ENCODE data around the gene ECSIT.

DNA sequence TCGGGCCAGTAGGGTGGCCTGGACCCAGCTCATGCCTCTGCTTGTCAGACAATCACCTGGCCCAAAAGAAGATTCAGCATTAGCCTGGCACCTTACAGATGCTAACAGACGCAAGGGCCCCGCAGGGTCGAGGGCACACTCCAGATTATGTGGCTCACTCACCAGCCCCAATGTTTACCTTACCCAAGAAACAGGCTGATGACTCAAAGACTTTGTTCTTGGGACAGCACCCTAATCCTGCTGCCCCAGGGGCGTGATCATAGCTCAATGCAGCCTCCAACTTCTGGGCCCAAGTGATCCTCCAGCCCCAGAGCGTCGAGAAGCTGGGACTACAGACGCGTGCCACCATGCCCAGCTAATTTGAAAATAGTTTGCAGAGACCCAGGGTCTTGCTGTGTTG lies 9.8 kb downstream of the ECSIT start:
- TF ChIP-seq, protein P1, sequence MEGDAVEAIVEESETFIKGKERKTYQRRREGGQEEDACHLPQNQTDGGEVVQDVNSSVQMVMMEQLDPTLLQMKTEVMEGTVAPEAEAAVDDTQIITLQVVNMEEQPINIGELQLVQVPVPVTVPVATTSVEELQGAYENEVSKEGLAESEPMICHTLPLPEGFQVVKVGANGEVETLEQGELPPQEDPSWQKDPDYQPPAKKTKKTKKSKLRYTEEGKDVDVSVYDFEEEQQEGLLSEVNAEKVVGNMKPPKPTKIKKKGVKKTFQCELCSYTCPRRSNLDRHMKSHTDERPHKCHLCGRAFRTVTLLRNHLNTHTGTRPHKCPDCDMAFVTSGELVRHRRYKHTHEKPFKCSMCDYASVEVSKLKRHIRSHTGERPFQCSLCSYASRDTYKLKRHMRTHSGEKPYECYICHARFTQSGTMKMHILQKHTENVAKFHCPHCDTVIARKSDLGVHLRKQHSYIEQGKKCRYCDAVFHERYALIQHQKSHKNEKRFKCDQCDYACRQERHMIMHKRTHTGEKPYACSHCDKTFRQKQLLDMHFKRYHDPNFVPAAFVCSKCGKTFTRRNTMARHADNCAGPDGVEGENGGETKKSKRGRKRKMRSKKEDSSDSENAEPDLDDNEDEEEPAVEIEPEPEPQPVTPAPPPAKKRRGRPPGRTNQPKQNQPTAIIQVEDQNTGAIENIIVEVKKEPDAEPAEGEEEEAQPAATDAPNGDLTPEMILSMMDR (IDR thresholded peaks at IDR 0.05), result no peak
- TF ChIP-seq POLR2A (IDR thresholded peaks at IDR 0.05), result no peak

All from adrenal gland (tissue), 5 donors.